IPS-18a (cell line): ENCODE data around the gene SLC13A5.

Source experiments
- H3K27ac ChIP-seq: one replicate; pipeline ENCODE4 v1.5.1; 2013; ENCODE audit warnings: low read length
- H3K27me3 ChIP-seq: one replicate; pipeline ENCODE4 v1.6.1; 2013; ENCODE audit warnings: mild to moderate bottlenecking, low read length; ENCODE audit not compliant: control insufficient read depth, insufficient read depth
- H3K36me3 ChIP-seq: one replicate; pipeline ENCODE4 v1.6.1; 2013; ENCODE audit warnings: low read depth, low read length; ENCODE audit not compliant: control insufficient read depth
- H3K4me1 ChIP-seq: one replicate; pipeline ENCODE4 v1.6.1; 2013; ENCODE audit warnings: low read depth, low read length; ENCODE audit not compliant: control insufficient read depth
- H3K4me3 ChIP-seq: one replicate; pipeline ENCODE4 v1.5.1; 2013; ENCODE audit warnings: low read length
- H3K9ac ChIP-seq: one replicate; pipeline ENCODE4 v1.6.1; 2013; ENCODE audit warnings: mild to moderate bottlenecking, low read length, moderate library complexity
- H3K9me3 ChIP-seq: one replicate; pipeline ENCODE4 v1.6.1; 2013; ENCODE audit warnings: low read depth, low read length; ENCODE audit not compliant: control insufficient read depth

The SLC13A5 gene

GRCh38 chr17:6682339-6682738, 30.8 kb downstream of the SLC13A5 start:
- no peaks in the 10 kb centered on the region for H3K36me3 ChIP-seq
- no peak overlapping the region for H3K4me3 ChIP-seq
- no peak overlapping the region for H3K27ac ChIP-seq
- no peaks in the 10 kb centered on the region for H3K4me1 ChIP-seq
- no peak overlapping the region for H3K9ac ChIP-seq
- H3K9me3 ChIP-seq = no peaks in the 10 kb centered on the region
- no peaks in the 10 kb centered on the region for H3K27me3 ChIP-seq

- Histone ChIP-seq H3K4me3 (no peak overlapping the region), H3K9ac (no peak overlapping the region), H3K27ac (no peak overlapping the region), H3K27me3 (no peaks in the 10 kb centered on the region), H3K4me1 (no peaks in the 10 kb centered on the region), H3K9me3 (no peaks in the 10 kb centered on the region), H3K36me3 (no peaks in the 10 kb centered on the region)
Observed at GRCh38 chr17:6681671-6682070, 31.5 kb downstream of the SLC13A5 start.

- no peaks in the 10 kb centered on the region for H3K27me3 ChIP-seq
- no peaks in the 10 kb centered on the region for H3K9me3 ChIP-seq
- no peak overlapping the region for H3K4me3 ChIP-seq
- no peak overlapping the region for H3K9ac ChIP-seq
- no peaks in the 10 kb centered on the region for H3K36me3 ChIP-seq
- H3K27ac ChIP-seq = no peak overlapping the region
- H3K4me1 ChIP-seq = no peaks in the 10 kb centered on the region
Observed at GRCh38 chr17:6681176-6681575, 32.0 kb downstream of the SLC13A5 start.

- no peak overlapping the region for H3K27ac ChIP-seq
- no peaks in the 10 kb centered on the region for H3K36me3 ChIP-seq
- H3K9me3 ChIP-seq = no peaks in the 10 kb centered on the region
- H3K9ac ChIP-seq = no peak overlapping the region
- no peak overlapping the region for H3K4me3 ChIP-seq
- no peaks in the 10 kb centered on the region for H3K27me3 ChIP-seq
- no peaks in the 10 kb centered on the region for H3K4me1 ChIP-seq
Observed at GRCh38 chr17:6679241-6679640, 33.9 kb downstream of the SLC13A5 start.

GRCh38 chr17:6677946-6678345, 35.2 kb downstream of the SLC13A5 start:
- Histone ChIP-seq H3K4me1 (no peaks in the 10 kb centered on the region), H3K9ac (no peak overlapping the region), H3K27me3 (no peaks in the 10 kb centered on the region), H3K9me3 (no peaks in the 10 kb centered on the region), H3K4me3 (no peak overlapping the region), H3K36me3 (no peaks in the 10 kb centered on the region), H3K27ac (no peak overlapping the region)

- Histone ChIP-seq H3K4me1 (no peaks in the 10 kb centered on the region), H3K9ac (no peak overlapping the region), H3K4me3 (no peak overlapping the region), H3K27ac (no peak overlapping the region), H3K27me3 (no peaks in the 10 kb centered on the region), H3K9me3 (no peaks in the 10 kb centered on the region), H3K36me3 (no peaks in the 10 kb centered on the region)
Observed at GRCh38 chr17:6677158-6677831, 35.9 kb downstream of the SLC13A5 start.

- H3K4me3 ChIP-seq = no peak overlapping the region
- no peaks in the 10 kb centered on the region for H3K9me3 ChIP-seq
- no peak overlapping the region for H3K27ac ChIP-seq
- H3K4me1 ChIP-seq = no peaks in the 10 kb centered on the region
- no peaks in the 10 kb centered on the region for H3K27me3 ChIP-seq
- H3K36me3 ChIP-seq = no peaks in the 10 kb centered on the region
- no peak overlapping the region for H3K9ac ChIP-seq
Observed at GRCh38 chr17:6676802-6677157, 36.4 kb downstream of the SLC13A5 start.

GRCh38 chr17:6675201-6675825, 37.9 kb downstream of the SLC13A5 start:
- H3K36me3 ChIP-seq = no peaks in the 10 kb centered on the region
- no peaks in the 10 kb centered on the region for H3K4me1 ChIP-seq
- H3K9me3 ChIP-seq = no peaks in the 10 kb centered on the region
- H3K27me3 ChIP-seq = no peaks in the 10 kb centered on the region
- no peak overlapping the region for H3K27ac ChIP-seq
- no peak overlapping the region for H3K4me3 ChIP-seq
- no peak overlapping the region for H3K9ac ChIP-seq

GRCh38 chr17:6674586-6674985, 38.6 kb downstream of the SLC13A5 start:
- H3K4me3 ChIP-seq = no peak overlapping the region
- H3K27me3 ChIP-seq = no peaks in the 10 kb centered on the region
- no peaks in the 10 kb centered on the region for H3K9me3 ChIP-seq
- no peak overlapping the region for H3K9ac ChIP-seq
- no peaks in the 10 kb centered on the region for H3K36me3 ChIP-seq
- H3K4me1 ChIP-seq = no peaks in the 10 kb centered on the region
- no peak overlapping the region for H3K27ac ChIP-seq

GRCh38 chr17:6671431-6671830, 41.7 kb downstream of the SLC13A5 start:
- no peaks in the 10 kb centered on the region for H3K4me1 ChIP-seq
- H3K27ac ChIP-seq = no peak overlapping the region

GRCh38 chr17:6670999-6671398, 42.2 kb downstream of the SLC13A5 start:
- Histone ChIP-seq H3K36me3 (no peaks in the 10 kb centered on the region), H3K27ac (no peak overlapping the region), H3K4me1 (no peaks in the 10 kb centered on the region), H3K4me3 (no peak overlapping the region), H3K9me3 (no peaks in the 10 kb centered on the region), H3K27me3 (no peaks in the 10 kb centered on the region), H3K9ac (no peak overlapping the region)

More at GRCh38 chr17:6671431-6671830, 41.7 kb downstream of the SLC13A5 start:
- Histone ChIP-seq H3K27me3 (no peaks in the 10 kb centered on the region), H3K36me3 (no peaks in the 10 kb centered on the region), H3K9me3 (no peaks in the 10 kb centered on the region), H3K9ac (no peak overlapping the region), H3K4me3 (no peak overlapping the region)

- H3K4me3 ChIP-seq = no peak overlapping the region
- H3K27me3 ChIP-seq = peaks cover 3% of the 10 kb centered on the region
- no peaks in the 10 kb centered on the region for H3K9me3 ChIP-seq
- no peaks in the 10 kb centered on the region for H3K4me1 ChIP-seq
- no peak overlapping the region for H3K9ac ChIP-seq
- no peak overlapping the region for H3K27ac ChIP-seq
- H3K36me3 ChIP-seq = no peaks in the 10 kb centered on the region
Observed at GRCh38 chr17:6670571-6670970, 42.6 kb downstream of the SLC13A5 start.
